ENCODE results near the gene PBX3.

Gene PBX3

DNA sequence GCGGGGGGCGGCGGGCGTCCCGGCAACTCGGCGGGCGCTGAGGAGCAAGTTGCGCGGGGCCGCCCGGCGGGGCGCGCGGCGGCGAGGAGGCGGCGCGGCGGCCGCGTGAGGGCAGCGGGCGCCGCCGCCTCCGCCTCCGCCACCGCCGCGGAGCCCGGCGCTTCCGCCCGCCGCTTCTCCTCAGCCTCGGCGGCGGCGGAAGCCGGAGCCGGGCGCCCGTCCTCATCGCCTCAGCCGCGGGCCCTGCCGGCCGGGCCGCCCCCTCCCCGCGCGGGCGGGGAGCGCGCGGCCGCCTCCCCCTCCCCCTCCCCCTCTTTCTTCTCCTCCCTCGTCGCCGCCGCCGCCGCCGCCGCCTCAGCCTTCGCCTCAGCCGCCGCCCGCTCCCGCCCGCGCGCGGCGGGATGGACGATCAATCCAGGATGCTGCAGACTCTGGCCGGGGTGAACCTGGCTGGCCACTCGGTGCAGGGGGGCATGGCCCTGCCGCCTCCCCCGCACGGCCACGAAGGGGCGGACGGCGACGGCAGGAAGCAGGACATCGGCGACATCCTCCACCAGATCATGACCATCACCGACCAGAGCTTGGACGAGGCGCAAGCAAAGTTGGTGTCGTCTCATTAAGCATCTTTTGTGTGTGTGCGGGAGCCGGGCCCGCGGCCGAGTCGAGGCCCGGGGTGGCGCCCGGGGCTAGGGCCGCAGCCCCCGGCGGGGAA lies at the start of gene PBX3:
TSS of gene PBX3 (plus strand) at position 321 of the 712 bp plus-strand sequence.
- no peak for TF ChIP-seq CTCF (IDR thresholded peaks at IDR 0.05)

- TF ChIP-seq CTCF (IDR thresholded peaks at IDR 0.05), result no peak
Measured at GRCh38 chr9:125699870-125700269, 47.3 kb upstream of the PBX3 start.

DNA sequence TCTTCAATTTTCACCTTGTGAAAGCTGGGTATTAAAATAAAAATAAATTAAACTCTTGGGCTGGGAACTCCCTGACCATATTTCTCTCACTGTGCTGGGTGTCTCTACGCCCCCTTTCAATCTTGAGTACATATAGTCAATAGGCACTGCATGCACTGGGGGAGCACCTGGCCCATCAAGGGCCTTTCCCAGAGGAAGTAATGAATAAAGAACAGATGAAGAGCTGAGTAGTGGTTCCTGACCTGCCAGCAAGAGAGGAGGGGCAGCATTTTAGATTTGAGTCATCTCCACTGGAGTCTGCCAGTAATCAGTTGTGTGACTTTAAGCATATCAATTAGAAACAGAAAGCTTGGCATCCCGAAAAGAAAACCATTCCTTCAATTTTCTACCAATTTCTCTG lies 46.4 kb upstream of the PBX3 start:
- TF ChIP-seq CTCF (IDR thresholded peaks at IDR 0.05), result no peak

GRCh38 chr9:125701351-125701750 lies 45.8 kb upstream of the PBX3 start:
- TF ChIP-seq CTCF (IDR thresholded peaks at IDR 0.05), result no peak

DNA sequence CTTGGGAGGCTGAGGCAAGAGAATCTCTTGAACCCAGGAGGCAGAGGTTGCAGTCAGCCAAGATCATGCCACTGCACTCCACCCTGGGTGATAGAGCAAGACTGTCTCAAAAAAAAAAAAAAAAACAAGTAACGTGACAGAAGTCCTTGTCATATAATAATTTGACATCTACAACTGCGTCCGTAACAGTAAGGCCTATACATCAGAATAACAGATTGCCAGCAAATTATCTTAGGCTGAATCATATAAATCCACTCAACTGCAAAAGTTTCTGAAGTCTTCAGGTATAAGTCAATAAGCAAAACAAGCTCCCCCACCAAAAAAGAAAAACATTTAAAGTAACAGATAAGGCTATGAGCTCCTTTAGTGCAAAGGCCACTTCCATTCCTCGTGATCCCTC lies 43.5 kb upstream of the PBX3 start:
- no peak for TF ChIP-seq CTCF (IDR thresholded peaks at IDR 0.05)

DNA sequence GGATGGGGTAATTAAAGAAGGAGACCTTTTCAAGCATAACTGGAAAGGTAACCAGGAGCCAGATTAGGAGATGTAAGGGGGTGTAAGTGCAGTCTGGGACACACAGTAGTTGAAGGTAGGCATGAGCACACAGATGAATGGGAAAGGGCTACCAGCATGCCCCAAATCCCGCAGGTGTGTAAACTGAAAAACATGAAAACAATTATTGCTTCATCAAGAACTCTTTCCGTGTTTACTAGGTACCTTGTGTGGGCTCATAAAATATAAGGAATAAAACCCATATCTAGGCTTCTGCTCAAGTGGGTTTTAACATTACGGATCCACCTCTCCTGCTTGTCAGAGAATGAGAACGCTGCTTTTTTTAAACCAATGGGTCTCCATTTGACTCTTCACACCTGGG lies 41.3 kb upstream of the PBX3 start:
- no peak for TF ChIP-seq CTCF (IDR thresholded peaks at IDR 0.05)

DNA sequence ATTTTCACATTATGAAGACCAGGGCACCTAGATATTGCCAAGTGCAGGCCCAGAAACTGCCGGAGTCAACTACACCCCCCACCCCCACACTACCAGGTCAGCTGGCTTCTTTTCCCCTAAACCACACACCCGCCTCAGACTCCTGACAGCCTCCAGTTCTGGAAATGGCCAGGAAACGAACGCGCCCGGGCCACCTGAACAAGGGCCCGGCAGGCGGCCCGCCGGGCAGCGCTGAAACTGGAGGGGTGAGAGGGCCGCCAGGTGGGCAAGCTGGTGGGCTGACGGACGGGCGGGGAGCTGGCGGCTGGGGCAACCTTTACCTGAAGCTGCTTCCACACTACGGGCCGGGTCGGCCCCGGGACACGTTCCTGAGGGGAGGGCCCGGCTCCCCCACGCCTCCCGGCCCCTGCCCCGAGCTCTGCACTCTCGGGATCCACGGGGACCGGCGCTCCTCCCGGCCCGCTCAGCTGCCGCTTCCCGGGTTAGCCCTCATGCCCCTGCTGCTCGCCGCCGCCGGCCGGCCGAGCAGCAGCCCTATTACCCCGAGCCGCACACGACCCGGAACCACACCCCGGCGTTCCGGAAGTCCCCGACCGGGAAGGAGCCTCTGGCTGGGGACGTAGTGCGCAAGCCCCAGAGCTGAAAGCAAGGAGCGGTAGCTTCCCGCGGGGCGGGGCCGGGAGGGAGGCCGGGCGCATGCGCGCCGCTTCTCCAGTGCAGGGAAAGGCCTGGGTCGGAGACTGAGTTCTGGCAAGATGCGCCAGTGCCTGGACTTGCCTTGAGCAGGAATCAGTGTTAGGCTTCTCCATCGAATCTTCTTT lies 40.3 kb upstream of the PBX3 start, which contains the start of gene MAPKAP1:
TSS of gene MAPKAP1 (minus strand) at position 558 of the 821 bp plus-strand sequence. CDS start 34,634 bp downstream, outside the sequence.
- TF ChIP-seq CTCF (IDR thresholded peaks at IDR 0.05), result no peak

Data from LNCAP (cell line).